GM18907 (cell line): ENCODE data around the gene SAMD11.
A peak's percentile ranks its signal among the peaks of the same experiment; 100 is the strongest.
"Not testable (repeated sequence)": the region's sequence is repeated elsewhere in the genome, so short reads cannot be mapped to it uniquely, and the experiment has no call there.

Experiments
- ATAC-seq: cut with Tn5 transposase; IDR thresholded peaks from one replicate; pipeline ENCODE4 v1.9.1; 2021; ENCODE audit warnings: mild to moderate bottlenecking, moderate library complexity; ENCODE audit not compliant: unreplicated experiment

SAMD11 gene

DNA sequence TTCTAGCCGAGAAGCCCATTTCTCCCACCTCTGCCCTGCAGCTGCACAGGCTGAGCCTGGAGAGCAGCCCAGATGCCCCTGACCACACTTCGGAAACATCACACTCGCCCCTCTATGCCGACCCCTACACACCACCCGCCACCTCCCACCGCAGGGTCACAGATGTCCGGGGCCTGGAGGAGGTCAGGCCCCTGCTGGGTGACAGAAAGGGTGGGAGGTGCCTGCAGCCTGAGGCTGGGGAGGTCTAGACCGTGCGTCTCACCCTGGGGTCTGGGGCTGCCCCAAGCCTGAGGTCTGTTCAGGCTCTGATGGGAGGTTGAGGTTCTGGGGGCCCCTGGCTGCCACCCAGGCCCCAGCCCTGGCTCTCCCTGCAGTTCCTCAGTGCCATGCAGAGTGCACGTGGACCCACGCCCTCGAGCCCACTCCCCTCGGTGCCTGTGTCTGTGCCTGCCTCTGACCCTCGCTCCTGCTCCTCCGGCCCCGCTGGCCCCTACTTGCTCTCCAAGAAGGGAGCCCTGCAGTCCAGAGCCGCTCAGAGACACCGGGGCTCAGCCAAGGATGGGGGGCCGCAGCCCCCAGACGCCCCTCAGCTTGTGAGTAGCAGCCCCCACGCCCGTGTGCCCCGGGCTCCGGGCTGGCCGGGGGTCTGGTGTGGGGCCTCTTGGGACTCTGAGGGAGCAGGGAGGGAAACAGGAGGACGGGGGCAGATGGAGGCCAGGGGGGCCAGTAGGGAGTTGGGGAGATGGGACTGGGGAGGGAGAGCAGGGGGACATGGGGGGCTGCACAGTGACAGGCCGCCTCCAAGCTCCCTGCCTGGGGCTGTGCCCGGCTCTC is 50.0 kb downstream of the SAMD11 start:
- no peak for ATAC-seq

- no peak for ATAC-seq
Observed at GRCh38 chr1:974293-974640, 50.5 kb downstream of the SAMD11 start.

DNA sequence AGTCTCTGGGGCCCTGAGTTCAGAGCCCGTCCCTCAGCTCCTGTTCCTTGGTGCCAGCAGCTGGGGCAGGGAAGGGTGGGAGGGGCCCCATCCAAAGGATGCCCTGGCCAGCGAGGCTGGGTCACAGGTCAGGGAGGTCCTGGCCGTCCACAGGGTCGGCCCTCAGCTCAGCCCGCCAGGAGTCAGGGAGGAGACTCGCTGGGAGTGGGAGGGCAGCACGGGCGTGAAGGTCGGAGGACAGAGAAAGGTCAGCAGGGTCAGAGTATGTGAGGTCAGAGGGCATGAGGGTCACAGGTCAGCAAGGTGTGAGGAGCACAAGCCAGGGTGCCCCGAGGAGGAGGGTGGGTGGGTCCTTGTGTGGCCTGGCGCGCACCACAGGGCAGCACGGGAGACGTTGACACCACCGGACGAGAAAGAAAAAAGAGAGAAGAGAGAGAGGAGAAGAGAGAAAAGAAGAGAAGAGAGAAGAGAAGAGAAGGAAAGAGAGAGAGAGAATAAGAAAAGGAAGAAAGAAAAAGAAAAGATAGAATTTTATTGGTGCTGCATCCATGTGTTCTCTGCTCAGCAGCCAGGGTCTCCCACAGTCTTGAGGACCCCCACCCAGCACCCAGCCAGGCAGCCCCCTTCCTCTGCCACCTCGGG is 51.1 kb downstream of the SAMD11 start:
- ATAC-seq = no peak

DNA sequence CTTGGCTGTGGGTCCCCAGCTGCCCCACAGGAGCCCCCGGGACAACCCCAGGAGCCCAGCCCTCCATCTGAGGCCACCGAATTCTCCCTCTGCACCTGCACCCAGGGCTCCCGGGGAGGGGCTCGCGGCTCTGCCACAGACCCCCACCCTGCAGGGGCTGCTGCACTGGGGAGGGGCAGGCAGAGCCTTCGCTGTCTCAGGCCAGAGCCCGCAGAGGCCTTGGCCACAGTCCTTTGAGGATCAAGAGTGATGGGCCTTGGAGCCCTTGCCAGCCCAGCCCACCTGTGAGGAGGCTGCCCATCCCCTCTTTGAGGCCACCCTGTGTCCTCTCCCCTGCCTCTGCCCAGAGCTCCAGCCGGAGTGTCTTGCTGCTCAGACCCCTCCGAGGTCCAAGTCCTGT is 51.6 kb downstream of the SAMD11 start:
- ATAC-seq = no peak

GRCh38 chr1:975896-976683 is 52.4 kb downstream of the SAMD11 start:
- ATAC-seq = peak; percentile 50

GRCh38 chr1:976791-977190 is 53.1 kb downstream of the SAMD11 start:
- ATAC-seq = not testable (repeated sequence)

DNA sequence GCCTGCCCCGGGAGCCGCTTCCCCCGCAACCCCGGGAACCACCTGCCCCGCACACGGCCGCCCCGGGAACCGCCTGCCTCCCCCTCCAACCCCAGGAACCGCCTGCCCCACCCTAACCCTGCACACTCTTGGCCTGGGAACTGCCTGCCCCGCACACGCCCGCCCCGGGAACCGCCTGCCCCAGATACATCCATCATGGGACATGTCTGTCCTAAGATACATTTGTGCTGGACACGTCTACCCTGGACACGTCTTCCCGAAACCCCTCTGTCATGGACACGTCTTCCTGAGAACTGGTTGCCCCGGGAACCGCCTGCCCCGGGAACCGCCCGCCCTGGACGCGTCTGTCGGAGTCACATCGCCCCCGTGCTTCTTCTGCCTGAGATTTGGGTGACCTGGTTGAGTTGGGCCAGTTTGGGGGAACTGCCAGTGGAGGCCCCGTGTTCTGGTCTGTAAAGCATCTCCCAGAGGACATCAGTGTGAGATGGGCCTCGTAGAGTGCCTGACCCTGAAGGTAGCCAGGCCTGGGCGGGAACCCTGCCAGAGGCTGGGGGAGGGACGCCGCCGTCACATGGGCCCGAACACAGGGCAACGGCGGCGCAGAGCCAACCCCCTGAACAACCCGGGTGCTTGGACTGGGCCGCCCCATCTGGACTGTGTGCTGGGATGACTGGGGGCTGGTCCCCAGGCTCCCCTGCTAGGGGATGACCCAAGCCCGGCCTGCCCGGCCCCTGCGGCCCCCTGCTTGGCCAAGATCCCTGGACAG is 54.5 kb downstream of the SAMD11 start:
- ATAC-seq = no peak

- no peak for ATAC-seq
Observed at GRCh38 chr1:978835-979743, 55.4 kb downstream of the SAMD11 start.

DNA sequence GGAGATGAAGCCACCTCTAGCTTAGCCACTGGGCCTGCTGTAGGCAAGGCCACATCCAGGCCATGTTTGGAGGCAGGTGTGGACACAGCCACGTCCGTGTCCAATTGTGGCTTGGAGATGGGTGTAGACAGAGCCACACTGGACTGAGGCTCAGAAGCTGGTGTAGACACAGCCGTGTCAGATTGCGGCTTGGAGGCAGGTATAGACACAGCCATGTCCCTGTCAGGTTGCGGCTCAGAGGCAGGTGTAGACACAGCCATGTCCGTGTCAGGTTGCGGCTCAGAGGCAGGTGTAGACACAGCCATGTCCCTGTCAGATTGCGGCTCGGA is 56.0 kb downstream of the SAMD11 start:
- ATAC-seq = no peak

DNA sequence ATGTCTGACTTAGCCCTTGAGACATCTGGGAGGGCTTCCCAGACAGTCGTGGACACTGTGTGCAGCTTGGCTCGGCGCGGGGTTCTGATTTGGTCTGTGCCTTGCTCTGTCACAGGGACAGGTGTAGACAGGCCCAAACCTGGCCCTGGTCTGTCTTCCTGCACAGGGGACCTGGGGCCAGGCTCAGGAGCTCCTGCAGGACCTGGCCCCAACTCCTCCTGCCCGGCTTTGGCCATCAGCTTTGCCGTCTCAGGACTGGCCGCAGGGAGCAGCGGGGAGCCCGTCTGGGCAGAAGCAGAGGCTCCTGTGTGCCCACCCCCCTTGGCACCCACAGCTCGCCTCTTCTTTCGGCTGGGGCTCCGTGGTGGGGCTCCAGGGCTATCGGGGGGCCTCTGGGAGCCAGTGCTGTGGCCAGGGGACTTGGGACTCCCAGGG is 56.4 kb downstream of the SAMD11 start:
- ATAC-seq = no peak

- no peak for ATAC-seq
Observed at GRCh38 chr1:980602-981395, 57.1 kb downstream of the SAMD11 start.

GRCh38 chr1:981491-981954 is 57.8 kb downstream of the SAMD11 start:
- no peak for ATAC-seq

- no peak for ATAC-seq
Observed at GRCh38 chr1:981955-982558, 58.3 kb downstream of the SAMD11 start, which contains the start of gene PERM1. TSS of gene PERM1 (minus strand) at chr1:982093. CDS start at chr1:981029, 1,064 bp downstream.

GRCh38 chr1:982765-983436 is 59.2 kb downstream of the SAMD11 start:
- no peak for ATAC-seq

DNA sequence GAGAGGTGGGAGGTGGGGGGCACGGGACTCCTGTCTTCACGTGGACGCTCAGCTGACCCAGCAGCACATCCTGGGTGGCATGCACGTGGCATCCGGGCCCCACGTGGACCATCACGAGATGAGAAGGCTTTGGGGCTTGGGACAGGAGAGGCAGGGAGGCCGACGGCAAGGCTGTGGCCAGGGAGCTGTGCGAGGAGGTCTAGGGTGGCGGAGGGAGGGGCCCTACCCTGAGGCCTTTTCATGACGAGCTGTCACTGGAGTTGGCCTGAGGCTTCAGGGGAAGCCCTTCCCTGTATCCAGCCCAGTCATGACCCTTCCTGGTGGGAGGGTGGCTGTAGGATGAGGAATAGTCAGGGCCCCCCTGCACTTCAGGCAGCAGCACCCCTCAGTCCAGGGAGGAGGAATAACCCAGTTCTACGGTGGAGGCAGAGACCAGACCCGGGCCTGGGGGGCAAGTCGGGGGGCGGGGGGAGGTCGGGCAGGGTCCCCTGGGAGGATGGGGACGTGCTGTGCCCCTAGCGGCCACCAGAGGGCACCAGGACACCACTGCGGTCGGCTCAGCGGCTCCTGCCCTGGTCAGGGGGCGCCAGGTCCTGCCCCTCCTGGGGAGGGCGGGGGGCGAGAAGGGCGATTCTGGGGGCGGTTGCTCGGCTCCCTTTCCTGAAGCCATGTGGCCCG is 60.2 kb downstream of the SAMD11 start:
- ATAC-seq = no peak

- no peak for ATAC-seq
Observed at GRCh38 chr1:984476-984814, 60.7 kb downstream of the SAMD11 start.

GRCh38 chr1:985126-985525 is 61.4 kb downstream of the SAMD11 start:
- no peak for ATAC-seq

GRCh38 chr1:988061-988460 is 64.3 kb downstream of the SAMD11 start:
- ATAC-seq = not testable (repeated sequence)
